ENCODE results near the gene TMEM129. TPM values are rescaled to one million over a fixed set of nuclear protein-coding genes. Genes with fewer than 3 reads are reported as not detected.
A peak's percentile ranks its signal among the peaks of the same experiment; 100 is the strongest.

TMEM129 gene
- total RNA-seq, 1 experiment from 2014 or later = 54.9 TPM

DNA sequence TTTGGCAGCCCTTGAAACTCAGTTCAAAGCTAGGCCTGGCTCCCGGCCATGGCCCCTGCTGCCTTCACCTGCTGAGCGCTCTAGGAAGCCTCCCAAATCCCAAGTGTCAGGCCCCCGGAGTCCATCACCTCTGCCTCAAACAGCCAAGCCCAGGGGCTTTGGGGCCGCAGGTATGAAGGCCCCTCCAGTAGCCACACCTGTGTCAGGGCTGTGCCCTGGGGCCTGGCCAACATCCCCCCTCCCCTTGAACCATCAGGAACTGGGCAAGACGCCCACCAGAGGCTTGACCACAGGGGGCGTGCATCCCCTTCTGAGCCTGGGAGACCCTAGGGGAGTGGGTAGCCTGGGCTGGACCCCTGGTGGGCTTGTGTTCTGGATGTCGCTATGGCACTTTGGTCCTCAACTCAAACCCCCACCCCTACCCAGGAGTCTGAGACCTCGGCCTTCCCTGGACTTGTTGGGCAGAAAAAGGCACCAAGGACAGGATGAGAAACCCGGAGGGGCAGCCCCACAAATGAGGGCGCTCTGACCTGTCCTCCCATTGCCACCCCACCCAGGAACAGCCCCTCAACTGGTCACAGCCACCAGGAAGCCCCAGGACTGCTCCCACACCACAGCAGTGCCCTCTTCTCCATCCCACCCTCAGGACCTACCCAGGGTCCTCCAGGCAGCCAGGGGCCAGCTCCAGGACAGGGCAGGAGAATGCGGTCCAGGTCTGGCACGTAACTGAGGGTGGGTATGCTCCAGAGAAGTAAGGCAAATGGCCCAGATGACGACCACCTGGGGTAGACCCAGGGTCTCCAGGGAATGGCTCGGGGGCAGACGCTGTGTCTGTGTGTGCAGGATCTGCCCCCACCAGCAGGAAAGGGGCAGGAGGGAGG is 4.8 kb downstream of the TMEM129 start:
- Mint-ChIP-seq H3K9me3 (no peaks in the 10 kb centered on the region), H3K27me3 (ENCODE audit: low read depth) (peaks cover 2% of the 10 kb centered on the region; the same call in 1 of the 2 replicates), H3K27ac (no peak overlapping the region), H3K4me3 (no peak overlapping the region), H3K36me3 (peaks cover 9% of the 10 kb centered on the region; the same call in 1 of the 2 replicates), H3K4me1 (peaks cover 27% of the 10 kb centered on the region)
- DNase-seq (ENCODE audit: low spot score) = no peak
- CTCF ChIA-PET = interaction anchor here (1.2 kb wide), 1 partner anchor 14 kb away, joined by 3 read pairs; no protein-coding TSS in a partner anchor
- ATAC-seq = no peak
- POLR2A ChIA-PET = no interaction called here
- TF ChIP-seq TEAD1 (CRISPR knock-in tag; IDR thresholded peaks at IDR 0.05) = no peak
- no peak for TF ChIP-seq TEAD4 (CRISPR knock-in tag; IDR thresholded peaks at IDR 0.05)
- no peak for TF ChIP-seq ATF1 (CRISPR knock-in tag; IDR thresholded peaks at IDR 0.05)
- no peak for TF ChIP-seq KAT7 (CRISPR knock-in tag; IDR thresholded peaks at IDR 0.05; ENCODE audit: borderline replicate concordance)

GRCh38 chr4:1715002-1715758 is 5.9 kb downstream of the TMEM129 start:
- Mint-ChIP-seq H3K4me3 (no peak overlapping the region), H3K27me3 (ENCODE audit: low read depth) (peaks cover 2% of the 10 kb centered on the region; the same call in 1 of the 2 replicates), H3K4me1 (peaks cover 33% of the 10 kb centered on the region), H3K27ac (peak overlapping the region; percentile 79), H3K9me3 (no peaks in the 10 kb centered on the region), H3K36me3 (peaks cover 12% of the 10 kb centered on the region)
- TF ChIP-seq, protein P1, sequence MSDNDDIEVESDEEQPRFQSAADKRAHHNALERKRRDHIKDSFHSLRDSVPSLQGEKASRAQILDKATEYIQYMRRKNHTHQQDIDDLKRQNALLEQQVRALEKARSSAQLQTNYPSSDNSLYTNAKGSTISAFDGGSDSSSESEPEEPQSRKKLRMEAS (CRISPR knock-in tag; IDR thresholded peaks at IDR 0.05) = no peak
- TF ChIP-seq FOXJ3 (CRISPR knock-in tag; IDR thresholded peaks at IDR 0.05; ENCODE audit: borderline replicate concordance) (no peak), PRRX2 (CRISPR knock-in tag; IDR thresholded peaks at IDR 0.05) (no peak), MYBL2 (CRISPR knock-in tag; IDR thresholded peaks at IDR 0.05) (no peak)
- TF ChIP-seq, protein P2, sequence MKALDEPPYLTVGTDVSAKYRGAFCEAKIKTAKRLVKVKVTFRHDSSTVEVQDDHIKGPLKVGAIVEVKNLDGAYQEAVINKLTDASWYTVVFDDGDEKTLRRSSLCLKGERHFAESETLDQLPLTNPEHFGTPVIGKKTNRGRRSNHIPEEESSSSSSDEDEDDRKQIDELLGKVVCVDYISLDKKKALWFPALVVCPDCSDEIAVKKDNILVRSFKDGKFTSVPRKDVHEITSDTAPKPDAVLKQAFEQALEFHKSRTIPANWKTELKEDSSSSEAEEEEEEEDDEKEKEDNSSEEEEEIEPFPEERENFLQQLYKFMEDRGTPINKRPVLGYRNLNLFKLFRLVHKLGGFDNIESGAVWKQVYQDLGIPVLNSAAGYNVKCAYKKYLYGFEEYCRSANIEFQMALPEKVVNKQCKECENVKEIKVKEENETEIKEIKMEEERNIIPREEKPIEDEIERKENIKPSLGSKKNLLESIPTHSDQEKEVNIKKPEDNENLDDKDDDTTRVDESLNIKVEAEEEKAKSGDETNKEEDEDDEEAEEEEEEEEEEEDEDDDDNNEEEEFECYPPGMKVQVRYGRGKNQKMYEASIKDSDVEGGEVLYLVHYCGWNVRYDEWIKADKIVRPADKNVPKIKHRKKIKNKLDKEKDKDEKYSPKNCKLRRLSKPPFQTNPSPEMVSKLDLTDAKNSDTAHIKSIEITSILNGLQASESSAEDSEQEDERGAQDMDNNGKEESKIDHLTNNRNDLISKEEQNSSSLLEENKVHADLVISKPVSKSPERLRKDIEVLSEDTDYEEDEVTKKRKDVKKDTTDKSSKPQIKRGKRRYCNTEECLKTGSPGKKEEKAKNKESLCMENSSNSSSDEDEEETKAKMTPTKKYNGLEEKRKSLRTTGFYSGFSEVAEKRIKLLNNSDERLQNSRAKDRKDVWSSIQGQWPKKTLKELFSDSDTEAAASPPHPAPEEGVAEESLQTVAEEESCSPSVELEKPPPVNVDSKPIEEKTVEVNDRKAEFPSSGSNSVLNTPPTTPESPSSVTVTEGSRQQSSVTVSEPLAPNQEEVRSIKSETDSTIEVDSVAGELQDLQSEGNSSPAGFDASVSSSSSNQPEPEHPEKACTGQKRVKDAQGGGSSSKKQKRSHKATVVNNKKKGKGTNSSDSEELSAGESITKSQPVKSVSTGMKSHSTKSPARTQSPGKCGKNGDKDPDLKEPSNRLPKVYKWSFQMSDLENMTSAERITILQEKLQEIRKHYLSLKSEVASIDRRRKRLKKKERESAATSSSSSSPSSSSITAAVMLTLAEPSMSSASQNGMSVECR (CRISPR knock-in tag; IDR thresholded peaks at IDR 0.05; ENCODE audit: borderline replicate concordance) = no peak
- ChIA-PET POLR2A (no interaction called here), CTCF (interaction anchor here (1.0 to 1.8 kb wide), 3 partner anchors 11 to 33 kb away, joined by 4 to 6 read pairs (median 6); no protein-coding TSS in a partner anchor)
- DNase-seq (ENCODE audit: low spot score) (no peak), ATAC-seq (no peak)

DNA sequence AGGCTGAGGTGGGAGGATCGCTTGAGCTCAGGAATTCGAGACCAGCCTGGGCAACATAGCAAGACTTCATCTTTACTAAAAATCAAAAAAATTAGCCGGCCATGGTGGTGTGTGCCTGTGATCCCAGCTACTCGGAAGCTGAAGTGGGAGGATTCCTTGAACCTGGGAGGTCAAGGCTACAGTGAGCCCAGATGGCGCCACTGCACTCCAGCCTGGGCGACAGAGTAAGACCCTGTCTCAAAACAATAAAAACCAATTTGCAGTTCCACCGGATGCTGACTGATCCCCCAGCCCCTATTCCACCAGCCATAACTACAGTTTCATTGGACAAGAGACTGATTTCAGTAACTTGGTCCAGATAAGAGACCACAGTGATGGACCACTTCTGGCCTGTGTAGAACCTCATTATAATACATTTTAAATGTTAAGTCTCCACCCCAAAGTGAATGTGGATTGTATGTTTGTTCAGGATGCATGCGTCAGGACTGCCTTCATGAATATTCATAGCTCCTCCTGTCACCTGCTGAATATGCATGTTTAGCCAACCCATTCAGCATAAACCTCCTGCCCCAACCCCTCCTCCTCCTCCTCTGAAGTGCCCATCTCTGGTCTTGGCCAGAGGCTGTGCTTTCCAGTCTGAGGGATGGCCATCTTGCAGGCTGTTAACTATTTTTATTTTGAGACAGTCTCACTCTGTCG is 6.7 kb downstream of the TMEM129 start:
- Mint-ChIP-seq H3K4me1 (peaks cover 31% of the 10 kb centered on the region), H3K36me3 (peaks cover 18% of the 10 kb centered on the region), H3K27ac (peak overlapping the region; percentile 74), H3K27me3 (ENCODE audit: low read depth) (peaks cover 2% of the 10 kb centered on the region; the same call in 1 of the 2 replicates), H3K4me3 (peak overlapping the region; percentile 95; the same call in 1 of the 2 replicates), H3K9me3 (no peaks in the 10 kb centered on the region)
- no peak for TF ChIP-seq KAT7 (CRISPR knock-in tag; IDR thresholded peaks at IDR 0.05; ENCODE audit: borderline replicate concordance)
- TF ChIP-seq ATF1 (CRISPR knock-in tag; IDR thresholded peaks at IDR 0.05) = no peak
- TF ChIP-seq MYBL2 (CRISPR knock-in tag; IDR thresholded peaks at IDR 0.05) = no peak
- TF ChIP-seq ZNF425 (CRISPR knock-in tag; conservative IDR thresholded peaks at IDR 0.05) = no peak
- TF ChIP-seq ZNF121 (CRISPR knock-in tag; IDR thresholded peaks at IDR 0.05) = peak; percentile 74; the same call in 1 of the 2 replicates
- no peak for TF ChIP-seq JAZF1 (CRISPR knock-in tag; IDR thresholded peaks at IDR 0.05)
- no peak for TF ChIP-seq SMAD4 (CRISPR knock-in tag; IDR thresholded peaks at IDR 0.05)
- TF ChIP-seq NFYB (CRISPR knock-in tag; conservative IDR thresholded peaks at IDR 0.05; ENCODE audit: low read depth) = no peak
- no peak for TF ChIP-seq PRRX2 (CRISPR knock-in tag; IDR thresholded peaks at IDR 0.05)
- CTCF ChIA-PET = interaction anchor here (1.0 to 3.4 kb wide), 4 partner anchors 12 to 34 kb away, joined by 4 to 24 read pairs (median 6); no protein-coding TSS in a partner anchor
- DNase-seq (ENCODE audit: low spot score) (no peak), ATAC-seq (peak; percentile 4)
- POLR2A ChIA-PET = no interaction called here
